Activated T-cell treated with anti-CD3 and anti-CD28 coated beads, Interleukin-2, amount 50 U/mL, for 24 hours (primary cell): ENCODE results near the gene IL4R.
"Not testable (repeated sequence)": the region's sequence is repeated elsewhere in the genome, so short reads cannot be mapped to it uniquely, and the experiment has no call there.

Source experiments
- DNase-seq: peaks from one replicate; pipeline ENCODE4 v3.0.0-alpha.2; 2020
- H3K27ac Mint-ChIP-seq: 2 replicates; pipeline ENCODE4 v1.8.0; 2020; ENCODE audit warnings: mild to moderate bottlenecking, mixed read lengths
- H3K27me3 Mint-ChIP-seq: 2 replicates; pipeline ENCODE4 v1.8.0; 2020; ENCODE audit warnings: mixed read lengths
- H3K36me3 Mint-ChIP-seq: 2 replicates; pipeline ENCODE4 v1.8.0; 2020; ENCODE audit warnings: low read depth, mixed read lengths
- H3K4me1 Mint-ChIP-seq: 2 replicates; pipeline ENCODE4 v1.8.0; 2020; ENCODE audit warnings: low read depth, mixed read lengths
- H3K4me3 Mint-ChIP-seq: 2 replicates; pipeline ENCODE4 v1.8.0; 2020; ENCODE audit warnings: mild to moderate bottlenecking, moderate library complexity, mixed read lengths
- H3K9me3 Mint-ChIP-seq: 2 replicates; pipeline ENCODE4 v1.8.0; 2020; ENCODE audit warnings: mixed read lengths

IL4R gene

DNA sequence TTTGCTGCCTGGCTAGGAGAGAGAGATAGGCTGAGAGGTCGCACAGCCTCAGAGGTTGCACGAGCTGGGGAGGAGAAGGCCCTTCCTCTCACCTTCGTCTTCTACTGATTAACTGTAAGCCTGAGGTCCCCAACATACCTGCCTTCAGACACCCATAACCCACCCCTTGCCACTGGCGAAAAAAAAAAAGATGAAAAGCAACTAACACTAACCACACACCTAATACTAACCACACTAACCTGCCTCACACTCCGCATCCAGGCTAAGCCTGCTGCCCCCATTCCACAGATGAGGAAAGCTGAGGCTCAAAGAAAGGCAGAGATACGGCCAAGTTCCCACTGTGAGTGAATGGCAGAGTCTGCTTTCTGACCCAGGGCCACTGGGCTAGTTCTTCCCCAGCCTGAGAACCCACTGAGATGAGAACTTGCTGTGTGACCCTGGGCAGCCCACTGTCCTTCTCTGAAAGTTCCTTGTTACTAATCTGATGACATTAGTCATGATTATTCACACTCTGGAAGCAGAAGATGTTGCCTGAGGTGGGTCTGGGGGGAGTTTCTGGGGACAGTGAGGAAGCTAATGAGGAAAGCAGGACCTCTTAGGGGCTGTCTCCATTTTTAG, 92.8 kb downstream of the IL4R start:
- H3K27me3 Mint-ChIP-seq = no peaks in the 10 kb centered on the region
- DNase-seq = peak; percentile 60

DNA sequence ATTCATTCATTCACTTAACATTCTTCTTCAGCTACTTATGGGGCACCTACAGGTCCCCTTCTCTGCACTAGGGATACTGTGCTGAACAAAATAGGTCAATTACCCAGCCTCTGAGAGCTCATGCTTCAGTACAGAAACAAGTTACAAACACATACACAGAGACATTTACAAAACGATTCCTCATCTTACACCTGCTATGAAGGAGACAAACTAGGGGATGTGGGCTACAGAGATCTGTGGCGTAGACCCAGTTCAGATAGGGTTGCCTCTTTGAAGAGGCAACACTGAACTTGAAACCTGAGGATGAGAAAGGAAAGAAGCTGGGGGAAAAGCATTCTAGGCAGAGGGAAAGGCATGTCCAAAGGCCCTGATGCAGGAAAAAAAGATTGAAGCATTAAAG, 93.4 kb downstream of the IL4R start:
- Mint-ChIP-seq H3K36me3 (peaks cover 95% of the 10 kb centered on the region), H3K4me1 (peaks cover 67% of the 10 kb centered on the region), H3K9me3 (peaks cover 6% of the 10 kb centered on the region), H3K27me3 (no peaks in the 10 kb centered on the region), H3K27ac (peak overlapping the region; percentile 99), H3K4me3 (peak overlapping the region; percentile 99)
- DNase-seq = no peak

More for the DNA sequence above, 92.8 kb downstream of the IL4R start:
- Mint-ChIP-seq H3K4me1 (peaks cover 66% of the 10 kb centered on the region), H3K9me3 (peaks cover 1% of the 10 kb centered on the region), H3K36me3 (peaks cover 91% of the 10 kb centered on the region), H3K4me3 (peak overlapping the region; percentile 99), H3K27ac (peak overlapping the region; percentile 99)

DNA sequence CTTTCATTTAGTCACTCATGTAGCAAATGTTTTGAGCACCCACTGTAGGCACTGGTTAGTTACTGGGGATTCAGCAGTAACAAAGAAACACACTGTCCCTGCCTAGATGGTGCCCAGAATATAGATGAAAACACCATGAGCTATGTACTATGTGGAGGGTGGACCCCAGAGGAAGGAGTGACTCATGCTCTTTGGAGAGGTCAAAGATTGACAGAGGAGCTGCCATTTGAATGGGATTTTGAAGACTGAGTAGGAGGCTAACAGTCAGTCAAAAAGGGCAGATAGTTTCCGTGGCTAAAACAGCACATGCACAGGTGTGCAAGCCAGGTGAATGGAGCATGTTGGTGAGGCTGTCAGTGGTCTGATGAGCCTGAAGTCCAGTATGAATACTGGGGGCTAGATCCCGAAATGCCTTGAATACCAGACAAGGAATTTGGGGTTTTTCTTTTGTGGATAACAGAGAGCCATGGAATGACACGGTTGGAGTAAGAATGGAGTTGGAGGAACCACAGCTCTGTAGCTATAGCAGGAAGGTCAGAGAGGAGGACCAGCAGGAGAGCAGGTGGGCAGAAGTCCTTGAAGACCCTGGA, 94.3 kb downstream of the IL4R start:
- peaks cover 9% of the 10 kb centered on the region for H3K9me3 Mint-ChIP-seq
- peak; percentile 48 for DNase-seq

DNA sequence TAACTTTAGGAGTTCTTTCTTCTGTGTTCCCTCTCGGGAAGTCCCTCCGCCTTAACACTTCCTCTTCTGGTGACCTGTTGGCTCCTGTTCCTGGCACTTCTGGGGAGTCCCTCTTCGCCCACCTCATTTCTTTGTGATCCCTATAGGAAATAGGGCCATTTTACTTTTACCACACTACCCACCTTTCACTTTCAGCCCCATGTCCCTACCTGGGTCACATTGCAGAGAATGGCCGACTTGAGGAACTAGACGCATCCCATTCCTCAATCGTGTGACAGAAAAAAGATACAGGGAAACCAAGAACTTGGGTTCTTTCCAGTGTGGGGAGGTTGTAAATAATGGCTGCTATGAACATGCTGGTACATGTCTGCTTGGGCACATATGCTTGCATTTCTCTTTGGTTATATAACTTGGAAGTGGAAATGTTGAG, 94.8 kb downstream of the IL4R start:
- Mint-ChIP-seq H3K36me3 (peaks cover 95% of the 10 kb centered on the region), H3K27ac (peak overlapping the region; percentile 99), H3K4me3 (peak overlapping the region; percentile 99), H3K4me1 (peaks cover 80% of the 10 kb centered on the region), H3K27me3 (no peaks in the 10 kb centered on the region), H3K9me3 (peaks cover 11% of the 10 kb centered on the region)
- no peak for DNase-seq

More for the DNA sequence above, 94.3 kb downstream of the IL4R start:
- Mint-ChIP-seq H3K4me1 (peaks cover 75% of the 10 kb centered on the region), H3K27ac (peak overlapping the region; percentile 99), H3K4me3 (peak overlapping the region; percentile 99), H3K27me3 (no peaks in the 10 kb centered on the region), H3K36me3 (peaks cover 95% of the 10 kb centered on the region)

DNA sequence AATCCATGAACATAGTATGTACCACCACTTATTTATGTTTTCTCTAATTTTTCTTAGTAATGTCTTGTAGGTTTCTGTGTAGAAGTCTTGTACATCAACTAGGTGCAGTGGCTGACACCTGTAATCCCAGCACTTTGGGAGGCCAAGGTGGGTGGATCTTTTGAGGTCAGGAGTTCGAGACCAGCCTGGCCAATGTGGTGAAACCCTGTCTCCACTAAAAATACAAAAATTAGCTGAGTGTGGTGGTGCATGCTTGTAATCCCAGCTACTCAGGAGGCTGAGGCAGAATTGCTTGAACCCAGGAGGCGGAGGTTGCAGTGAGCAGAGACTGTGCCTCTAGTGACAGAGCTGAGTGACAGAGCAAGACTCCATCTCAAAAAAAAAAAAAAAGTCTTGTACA, 96.2 kb downstream of the IL4R start:
- H3K4me1 Mint-ChIP-seq = peaks cover 87% of the 10 kb centered on the region
- peak overlapping the region; percentile 66 for H3K4me3 Mint-ChIP-seq
- H3K27me3 Mint-ChIP-seq, DNase-seq: not testable (repeated sequence)
- H3K36me3 Mint-ChIP-seq = peaks cover 91% of the 10 kb centered on the region
- H3K27ac Mint-ChIP-seq = peak overlapping the region; percentile 86
- peaks cover 11% of the 10 kb centered on the region for H3K9me3 Mint-ChIP-seq

DNA sequence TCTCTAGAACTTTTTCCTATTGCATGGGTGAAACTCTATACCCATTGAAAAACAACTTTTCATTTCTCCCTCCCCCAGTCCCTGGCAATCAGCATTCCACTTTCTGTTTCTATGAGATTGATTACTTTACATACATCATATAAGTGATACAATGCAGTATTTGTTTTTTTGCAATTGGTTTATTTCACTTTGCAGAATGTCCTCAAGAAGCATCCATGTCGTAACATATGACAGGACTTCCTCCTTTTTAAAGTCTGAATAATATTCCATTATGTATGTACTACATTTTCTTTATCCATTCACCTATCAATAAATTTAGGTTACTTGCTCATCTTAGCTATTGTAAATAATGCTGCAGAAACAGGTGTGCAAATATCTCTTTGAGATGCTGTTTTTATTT, 97.0 kb downstream of the IL4R start:
- no peak for DNase-seq
- Mint-ChIP-seq H3K27me3 (no peaks in the 10 kb centered on the region), H3K36me3 (peaks cover 92% of the 10 kb centered on the region), H3K4me3 (peak overlapping the region; percentile 66), H3K4me1 (peaks cover 93% of the 10 kb centered on the region), H3K27ac (peak overlapping the region; percentile 86), H3K9me3 (peaks cover 11% of the 10 kb centered on the region)

DNA sequence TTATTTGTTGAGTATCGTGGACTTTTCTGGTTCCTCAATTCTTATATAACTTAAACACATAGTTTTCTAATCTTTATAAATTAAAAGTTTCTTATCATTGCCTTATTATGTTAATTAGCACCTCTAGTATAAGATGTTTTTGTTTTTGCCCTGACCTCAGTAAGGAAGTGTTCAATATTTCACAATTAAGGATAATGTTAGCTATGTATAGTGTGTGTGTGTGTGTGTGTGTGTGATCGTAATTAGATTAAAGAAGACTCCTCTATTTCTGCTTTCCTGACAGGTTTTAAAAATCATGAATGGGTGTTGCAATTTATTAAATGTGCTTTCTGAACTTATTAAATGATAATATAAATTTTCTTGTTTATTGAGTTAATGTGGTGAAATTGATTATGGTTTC, 100.2 kb downstream of the IL4R start:
- H3K4me3 Mint-ChIP-seq = peak overlapping the region; percentile 25
- no peak for DNase-seq
- H3K27me3 Mint-ChIP-seq = no peaks in the 10 kb centered on the region
- peaks cover 16% of the 10 kb centered on the region for H3K9me3 Mint-ChIP-seq
- peaks cover 88% of the 10 kb centered on the region for H3K36me3 Mint-ChIP-seq
- H3K4me1 Mint-ChIP-seq = peaks cover 79% of the 10 kb centered on the region
- H3K27ac Mint-ChIP-seq = peak overlapping the region; percentile 59
